ENCODE measurements around the gene RIPPLY3. TPM values are rescaled to one million over a fixed set of nuclear protein-coding genes. Genes with fewer than 3 reads are reported as not detected.
"Not testable (repeated sequence)": the region's sequence is repeated elsewhere in the genome, so short reads cannot be mapped to it uniquely, and the experiment has no call there.

The RIPPLY3 gene
- total RNA-seq, 1 donor from 2014 or later: 0.27 TPM

DNA sequence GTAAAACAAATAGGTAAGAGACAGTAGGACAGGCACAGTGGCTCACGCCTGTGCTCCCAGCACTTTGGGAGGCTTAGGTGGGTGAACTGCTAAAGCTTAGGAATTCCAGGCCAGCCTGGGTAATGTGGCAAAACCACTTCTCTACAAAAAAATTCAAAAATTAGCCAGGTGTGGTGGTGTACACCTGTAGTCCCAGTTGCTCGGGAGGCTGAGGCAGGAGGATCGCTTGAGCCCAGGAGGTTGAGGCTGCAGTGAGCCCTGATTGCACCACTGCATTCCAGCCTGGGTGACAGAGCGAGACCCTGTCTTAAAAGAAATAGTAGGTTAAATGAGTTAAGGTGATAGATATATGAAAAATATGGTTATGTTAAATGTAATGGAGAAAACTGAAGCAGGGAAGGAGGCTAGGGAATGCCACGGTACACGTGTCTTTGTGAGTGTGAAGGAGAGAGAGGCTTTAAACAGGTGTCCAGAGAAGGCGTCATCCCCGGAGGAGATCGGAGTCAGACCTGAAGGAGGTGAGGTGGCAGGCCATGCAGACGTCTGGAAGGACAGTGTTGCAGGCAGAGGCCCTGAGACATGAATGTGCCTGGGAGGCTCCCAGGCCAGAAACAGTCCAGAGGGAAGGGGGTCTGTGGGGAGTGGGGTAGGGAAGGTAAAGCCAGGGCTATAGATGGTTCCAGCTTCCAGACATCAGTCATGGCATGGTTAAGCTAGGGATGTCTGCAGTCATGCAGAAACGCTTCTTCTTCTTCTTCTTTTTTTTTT, 7.2 kb upstream of the RIPPLY3 start:
- Mint-ChIP-seq H3K4me1 (ENCODE audit: unreplicated experiment) (peaks cover 8% of the 10 kb centered on the region), H3K9me3 (ENCODE audit: unreplicated experiment) (no peaks in the 10 kb centered on the region), H3K4me3 (ENCODE audit: unreplicated experiment) (no peak overlapping the region), H3K36me3 (ENCODE audit: unreplicated experiment) (no peaks in the 10 kb centered on the region), H3K27me3 (ENCODE audit: unreplicated experiment) (no peaks in the 10 kb centered on the region), H3K27ac (ENCODE audit: unreplicated experiment) (no peak overlapping the region)
- DNase-seq (ENCODE audit: extremely low spot score, unreplicated experiment): no peak
- TF ChIP-seq, protein P1, sequence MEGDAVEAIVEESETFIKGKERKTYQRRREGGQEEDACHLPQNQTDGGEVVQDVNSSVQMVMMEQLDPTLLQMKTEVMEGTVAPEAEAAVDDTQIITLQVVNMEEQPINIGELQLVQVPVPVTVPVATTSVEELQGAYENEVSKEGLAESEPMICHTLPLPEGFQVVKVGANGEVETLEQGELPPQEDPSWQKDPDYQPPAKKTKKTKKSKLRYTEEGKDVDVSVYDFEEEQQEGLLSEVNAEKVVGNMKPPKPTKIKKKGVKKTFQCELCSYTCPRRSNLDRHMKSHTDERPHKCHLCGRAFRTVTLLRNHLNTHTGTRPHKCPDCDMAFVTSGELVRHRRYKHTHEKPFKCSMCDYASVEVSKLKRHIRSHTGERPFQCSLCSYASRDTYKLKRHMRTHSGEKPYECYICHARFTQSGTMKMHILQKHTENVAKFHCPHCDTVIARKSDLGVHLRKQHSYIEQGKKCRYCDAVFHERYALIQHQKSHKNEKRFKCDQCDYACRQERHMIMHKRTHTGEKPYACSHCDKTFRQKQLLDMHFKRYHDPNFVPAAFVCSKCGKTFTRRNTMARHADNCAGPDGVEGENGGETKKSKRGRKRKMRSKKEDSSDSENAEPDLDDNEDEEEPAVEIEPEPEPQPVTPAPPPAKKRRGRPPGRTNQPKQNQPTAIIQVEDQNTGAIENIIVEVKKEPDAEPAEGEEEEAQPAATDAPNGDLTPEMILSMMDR (IDR thresholded peaks at IDR 0.05): no peak

DNA sequence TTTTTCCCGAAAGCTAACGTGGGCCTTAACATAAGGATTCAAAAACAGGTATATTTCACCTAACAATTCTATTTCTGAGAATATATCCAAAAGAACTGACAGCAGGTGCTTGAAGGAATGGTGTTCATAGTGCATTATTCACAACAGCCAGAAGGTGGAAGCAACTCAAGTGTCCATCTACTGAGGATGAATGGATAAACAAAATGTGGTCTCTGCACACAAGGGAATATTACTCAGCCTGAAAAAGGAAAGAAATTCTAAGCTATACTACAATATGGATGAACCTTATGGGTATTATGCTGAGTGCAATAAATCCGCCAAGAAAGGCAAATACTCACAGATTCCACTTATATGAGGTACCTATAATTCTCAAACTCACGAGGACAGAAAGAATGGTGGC, 6.1 kb upstream of the RIPPLY3 start:
- Mint-ChIP-seq H3K4me3 (ENCODE audit: unreplicated experiment) (no peak overlapping the region), H3K27ac (ENCODE audit: unreplicated experiment) (no peak overlapping the region), H3K36me3 (ENCODE audit: unreplicated experiment) (no peaks in the 10 kb centered on the region), H3K4me1 (ENCODE audit: unreplicated experiment) (peaks cover 8% of the 10 kb centered on the region), H3K9me3 (ENCODE audit: unreplicated experiment) (no peaks in the 10 kb centered on the region), H3K27me3 (ENCODE audit: unreplicated experiment) (no peaks in the 10 kb centered on the region)
- no peak for DNase-seq (ENCODE audit: extremely low spot score, unreplicated experiment)
- TF ChIP-seq, protein P1 (IDR thresholded peaks at IDR 0.05): no peak

DNA sequence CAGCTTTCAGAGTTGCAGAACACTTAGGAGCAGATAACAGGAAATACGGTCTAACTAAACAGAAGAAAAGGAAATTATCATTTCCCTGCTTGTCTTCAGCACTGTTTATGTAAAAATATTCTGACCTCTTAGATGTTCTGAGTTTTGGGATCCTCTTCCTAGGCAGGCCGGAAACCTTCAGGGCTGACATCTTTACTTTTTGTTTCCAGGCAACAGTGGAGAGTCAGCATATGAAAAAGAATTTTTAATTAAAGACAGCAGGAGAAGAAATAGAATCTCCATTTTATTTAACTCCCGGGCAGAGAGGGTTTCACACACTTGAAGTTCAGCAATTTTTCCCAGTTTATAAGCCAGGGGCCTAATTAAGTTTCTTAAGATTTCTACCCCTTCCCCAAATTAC, 5.1 kb upstream of the RIPPLY3 start:
- H3K27me3 Mint-ChIP-seq (ENCODE audit: unreplicated experiment): no peaks in the 10 kb centered on the region
- DNase-seq (ENCODE audit: extremely low spot score, unreplicated experiment): no peak
- no peaks in the 10 kb centered on the region for H3K36me3 Mint-ChIP-seq (ENCODE audit: unreplicated experiment)
- H3K4me3 Mint-ChIP-seq (ENCODE audit: unreplicated experiment): no peak overlapping the region
- TF ChIP-seq, protein P1 (IDR thresholded peaks at IDR 0.05): no peak
- H3K27ac Mint-ChIP-seq (ENCODE audit: unreplicated experiment): peak overlapping the region; percentile 65
- no peaks in the 10 kb centered on the region for H3K9me3 Mint-ChIP-seq (ENCODE audit: unreplicated experiment)
- peaks cover 8% of the 10 kb centered on the region for H3K4me1 Mint-ChIP-seq (ENCODE audit: unreplicated experiment)

DNA sequence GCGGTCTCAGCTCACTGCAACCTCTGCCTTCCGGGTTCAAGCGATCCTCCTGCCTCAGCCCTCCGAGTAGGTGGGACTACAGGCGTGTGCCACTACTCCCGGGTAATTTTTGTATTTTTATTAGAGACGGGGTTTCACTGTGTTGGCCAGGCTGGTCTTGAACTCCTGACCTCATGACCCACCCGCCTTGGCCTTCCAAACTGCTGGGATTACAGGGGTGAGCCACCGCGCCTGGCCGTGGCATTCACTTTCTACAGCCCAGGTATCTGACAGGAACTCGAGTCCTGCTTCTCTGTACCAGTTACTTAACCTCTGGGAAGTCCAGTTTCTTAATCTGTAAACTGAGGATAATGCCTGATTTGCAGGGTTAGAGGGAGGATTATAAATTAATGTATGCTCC, 3.7 kb upstream of the RIPPLY3 start:
- not testable (repeated sequence) for H3K27ac Mint-ChIP-seq (ENCODE audit: unreplicated experiment); H3K27me3 Mint-ChIP-seq (ENCODE audit: unreplicated experiment); H3K9me3 Mint-ChIP-seq (ENCODE audit: unreplicated experiment); DNase-seq (ENCODE audit: extremely low spot score, unreplicated experiment); H3K36me3 Mint-ChIP-seq (ENCODE audit: unreplicated experiment); H3K4me3 Mint-ChIP-seq (ENCODE audit: unreplicated experiment)
- H3K4me1 Mint-ChIP-seq (ENCODE audit: unreplicated experiment): peaks cover 11% of the 10 kb centered on the region

DNA sequence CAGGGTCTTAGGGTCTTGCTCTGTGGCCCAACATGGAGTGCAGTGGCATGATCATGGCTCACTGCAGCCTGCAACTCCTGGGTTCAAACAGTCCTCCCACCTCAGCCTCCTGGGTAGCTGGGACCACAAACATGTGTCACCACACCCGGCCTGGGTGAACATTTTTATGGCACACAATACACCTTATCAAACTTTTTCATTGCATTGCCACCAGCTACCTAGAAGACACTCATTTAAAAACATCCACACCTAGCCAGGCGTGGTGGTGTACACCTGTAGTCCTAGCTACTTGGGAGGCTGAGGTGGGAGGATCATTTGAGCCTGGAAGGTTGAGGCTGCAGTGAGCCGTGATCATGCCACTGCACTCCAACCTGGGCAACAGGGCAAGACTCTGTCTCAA, 2.6 kb upstream of the RIPPLY3 start:
- H3K4me3 Mint-ChIP-seq (ENCODE audit: unreplicated experiment); DNase-seq (ENCODE audit: extremely low spot score, unreplicated experiment); H3K27me3 Mint-ChIP-seq (ENCODE audit: unreplicated experiment); H3K27ac Mint-ChIP-seq (ENCODE audit: unreplicated experiment); H3K36me3 Mint-ChIP-seq (ENCODE audit: unreplicated experiment); H3K9me3 Mint-ChIP-seq (ENCODE audit: unreplicated experiment): not testable (repeated sequence)
- peaks cover 11% of the 10 kb centered on the region for H3K4me1 Mint-ChIP-seq (ENCODE audit: unreplicated experiment)

DNA sequence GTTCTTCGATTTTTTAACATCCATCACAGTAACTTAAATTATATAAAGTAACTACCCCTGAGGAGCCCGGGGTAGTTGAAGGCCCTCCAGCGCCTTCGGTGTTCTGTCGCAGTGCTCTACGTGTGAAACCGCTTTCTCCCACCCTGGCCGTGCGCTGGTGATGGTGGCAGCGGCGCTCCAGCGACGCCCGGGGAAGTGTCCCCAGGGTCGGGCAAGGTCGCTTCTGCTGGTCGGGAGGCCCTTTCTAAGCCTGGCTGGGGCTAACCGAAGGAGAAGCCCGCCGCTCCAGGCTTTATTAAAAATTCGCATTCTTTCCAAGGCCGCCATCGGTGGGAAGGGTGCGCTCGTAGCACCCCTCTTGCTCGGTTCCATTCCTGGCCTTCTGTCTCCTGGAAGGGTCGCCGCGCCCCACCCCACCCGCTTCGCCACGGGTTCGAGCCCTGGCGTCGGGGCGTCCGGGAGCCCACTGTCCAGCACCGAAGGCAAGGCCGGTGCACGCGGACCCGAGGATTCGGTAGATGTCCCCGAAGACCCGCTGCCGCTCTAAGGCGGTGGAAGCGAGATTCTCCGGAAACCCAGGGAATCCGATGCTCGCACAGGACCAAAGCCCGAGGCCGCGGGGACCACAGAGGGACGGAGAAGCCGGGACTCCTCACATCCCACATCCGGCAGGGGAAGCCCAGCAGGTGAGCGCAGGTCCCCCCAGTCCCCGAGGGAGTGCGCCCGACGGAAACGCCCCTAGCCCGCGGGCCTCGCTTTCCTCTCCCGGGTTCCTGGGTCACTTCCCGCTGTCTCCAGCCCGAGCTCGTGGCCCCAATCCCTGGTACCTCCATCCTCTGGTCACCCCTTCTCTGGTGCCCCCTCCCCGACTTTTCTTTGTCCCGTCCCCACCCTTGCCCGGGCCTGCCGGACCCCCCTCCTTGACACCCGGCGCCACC, 685 bp upstream of the RIPPLY3 start:
- TF ChIP-seq, protein P1 (IDR thresholded peaks at IDR 0.05): no peak
- peak overlapping the region; percentile 68 for H3K4me3 Mint-ChIP-seq (ENCODE audit: unreplicated experiment)
- H3K27ac Mint-ChIP-seq (ENCODE audit: unreplicated experiment): no peak overlapping the region
- no peaks in the 10 kb centered on the region for H3K9me3 Mint-ChIP-seq (ENCODE audit: unreplicated experiment)
- H3K36me3 Mint-ChIP-seq (ENCODE audit: unreplicated experiment): no peaks in the 10 kb centered on the region
- no peaks in the 10 kb centered on the region for H3K27me3 Mint-ChIP-seq (ENCODE audit: unreplicated experiment)
- peaks cover 19% of the 10 kb centered on the region for H3K4me1 Mint-ChIP-seq (ENCODE audit: unreplicated experiment)
- no peak for DNase-seq (ENCODE audit: extremely low spot score, unreplicated experiment)

All from osteocyte (in vitro differentiated cells).